Esophagus squamous epithelium (tissue), 4 donors: Measurements from ENCODE around the gene HSPA4L.

ENCODE experiments used
- CTCF ChIP-seq, 6 experiments: fragments of 450-650 bp in 4 of 6; fragments of 200-600 bp in 2 of 6; sonication (generic) in 2 of 6; IDR thresholded peaks; one replicate each; pipeline ENCODE4 v1.5.1; 2016 to 2019; ENCODE audit warnings: antibody characterized with exemption in 6 of 6, mild to moderate bottlenecking in 4 of 6, moderate library complexity in 4 of 6
- POLR2A ChIP-seq, 4 donors: fragments of 450-650 bp; IDR thresholded peaks; one replicate each; pipeline ENCODE4 v1.6.1; 2017; ENCODE audit warnings: antibody characterized with exemption in 4 of 4, mild to moderate bottlenecking in 4 of 4, moderate library complexity in 3 of 4

- TF ChIP-seq CTCF (IDR thresholded peaks at IDR 0.05) (no peak), POLR2A (IDR thresholded peaks at IDR 0.05) (no peak)
Observed at GRCh38 chr4:127775843-127776242, 6.3 kb upstream of the HSPA4L start.
